HL-60 (cell line): ENCODE results near the gene CKAP2.

Source experiments
- POLR2AphosphoS5 ChIP-seq: IDR thresholded peaks from 2 replicates; pipeline ENCODE4 v1.6.1; 2012; ENCODE audit warnings: low read depth
- TF ChIP-seq, protein P1 (sequence below): IDR thresholded peaks from one replicate; pipeline ENCODE4 v1.5.1; 2011; ENCODE audit warnings: low read length, control low read depth, inconsistent platforms; ENCODE audit not compliant: insufficient read depth
- TF ChIP-seq, protein P2 (sequence below): IDR thresholded peaks from 2 replicates; pipeline ENCODE4 v1.6.1; 2012; ENCODE audit warnings: low read depth; ENCODE audit not compliant: insufficient replicate concordance

DNA sequence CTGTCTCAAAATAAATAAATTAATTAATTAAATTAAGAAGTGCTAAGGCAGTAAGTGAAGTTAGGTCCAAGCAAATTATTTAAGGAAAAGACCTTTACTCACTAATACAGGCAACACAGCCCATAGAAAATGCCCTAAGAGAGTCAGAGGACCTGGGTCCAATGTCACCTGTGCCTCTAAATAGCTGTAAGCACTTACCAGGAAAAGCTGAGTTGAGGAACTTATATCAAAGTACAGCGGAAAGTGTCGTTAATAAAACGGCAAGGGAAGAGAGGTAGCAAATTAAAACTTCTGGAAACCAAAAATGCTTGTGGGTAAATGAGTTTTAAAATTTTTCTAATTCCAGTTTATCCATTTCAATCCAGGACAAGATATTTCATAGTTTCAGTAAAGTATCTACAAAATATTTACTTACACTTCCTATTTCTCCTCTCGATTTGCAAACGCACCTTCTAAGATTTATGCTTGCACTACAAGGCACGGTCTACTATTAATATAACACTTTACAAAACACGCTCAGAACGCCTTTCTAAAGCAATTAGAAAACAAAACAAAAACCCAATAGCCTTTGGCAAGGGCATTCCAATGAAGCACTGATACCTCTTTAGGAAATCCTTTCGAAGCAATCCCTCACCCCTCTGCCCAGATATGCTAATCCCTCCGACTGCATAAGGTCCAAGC lies 5.8 kb upstream of the CKAP2 start:
- TF ChIP-seq, protein P1, sequence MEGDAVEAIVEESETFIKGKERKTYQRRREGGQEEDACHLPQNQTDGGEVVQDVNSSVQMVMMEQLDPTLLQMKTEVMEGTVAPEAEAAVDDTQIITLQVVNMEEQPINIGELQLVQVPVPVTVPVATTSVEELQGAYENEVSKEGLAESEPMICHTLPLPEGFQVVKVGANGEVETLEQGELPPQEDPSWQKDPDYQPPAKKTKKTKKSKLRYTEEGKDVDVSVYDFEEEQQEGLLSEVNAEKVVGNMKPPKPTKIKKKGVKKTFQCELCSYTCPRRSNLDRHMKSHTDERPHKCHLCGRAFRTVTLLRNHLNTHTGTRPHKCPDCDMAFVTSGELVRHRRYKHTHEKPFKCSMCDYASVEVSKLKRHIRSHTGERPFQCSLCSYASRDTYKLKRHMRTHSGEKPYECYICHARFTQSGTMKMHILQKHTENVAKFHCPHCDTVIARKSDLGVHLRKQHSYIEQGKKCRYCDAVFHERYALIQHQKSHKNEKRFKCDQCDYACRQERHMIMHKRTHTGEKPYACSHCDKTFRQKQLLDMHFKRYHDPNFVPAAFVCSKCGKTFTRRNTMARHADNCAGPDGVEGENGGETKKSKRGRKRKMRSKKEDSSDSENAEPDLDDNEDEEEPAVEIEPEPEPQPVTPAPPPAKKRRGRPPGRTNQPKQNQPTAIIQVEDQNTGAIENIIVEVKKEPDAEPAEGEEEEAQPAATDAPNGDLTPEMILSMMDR = no peak
- TF ChIP-seq, protein P2, sequence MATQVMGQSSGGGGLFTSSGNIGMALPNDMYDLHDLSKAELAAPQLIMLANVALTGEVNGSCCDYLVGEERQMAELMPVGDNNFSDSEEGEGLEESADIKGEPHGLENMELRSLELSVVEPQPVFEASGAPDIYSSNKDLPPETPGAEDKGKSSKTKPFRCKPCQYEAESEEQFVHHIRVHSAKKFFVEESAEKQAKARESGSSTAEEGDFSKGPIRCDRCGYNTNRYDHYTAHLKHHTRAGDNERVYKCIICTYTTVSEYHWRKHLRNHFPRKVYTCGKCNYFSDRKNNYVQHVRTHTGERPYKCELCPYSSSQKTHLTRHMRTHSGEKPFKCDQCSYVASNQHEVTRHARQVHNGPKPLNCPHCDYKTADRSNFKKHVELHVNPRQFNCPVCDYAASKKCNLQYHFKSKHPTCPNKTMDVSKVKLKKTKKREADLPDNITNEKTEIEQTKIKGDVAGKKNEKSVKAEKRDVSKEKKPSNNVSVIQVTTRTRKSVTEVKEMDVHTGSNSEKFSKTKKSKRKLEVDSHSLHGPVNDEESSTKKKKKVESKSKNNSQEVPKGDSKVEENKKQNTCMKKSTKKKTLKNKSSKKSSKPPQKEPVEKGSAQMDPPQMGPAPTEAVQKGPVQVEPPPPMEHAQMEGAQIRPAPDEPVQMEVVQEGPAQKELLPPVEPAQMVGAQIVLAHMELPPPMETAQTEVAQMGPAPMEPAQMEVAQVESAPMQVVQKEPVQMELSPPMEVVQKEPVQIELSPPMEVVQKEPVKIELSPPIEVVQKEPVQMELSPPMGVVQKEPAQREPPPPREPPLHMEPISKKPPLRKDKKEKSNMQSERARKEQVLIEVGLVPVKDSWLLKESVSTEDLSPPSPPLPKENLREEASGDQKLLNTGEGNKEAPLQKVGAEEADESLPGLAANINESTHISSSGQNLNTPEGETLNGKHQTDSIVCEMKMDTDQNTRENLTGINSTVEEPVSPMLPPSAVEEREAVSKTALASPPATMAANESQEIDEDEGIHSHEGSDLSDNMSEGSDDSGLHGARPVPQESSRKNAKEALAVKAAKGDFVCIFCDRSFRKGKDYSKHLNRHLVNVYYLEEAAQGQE = no peak
- no peak; the same call in 1 of the 2 replicates for TF ChIP-seq POLR2AphosphoS5
